IPS DF 6.9 (cell line): ENCODE measurements around the gene SVIL.

Experiments used
- DNase-seq: peaks from one replicate; pipeline ENCODE4 v3.0.0-alpha.2; 2013; ENCODE audit warnings: low read depth, low spot score
- H3K27ac ChIP-seq: one replicate; pipeline ENCODE4 v1.5.1; 2013; ENCODE audit warnings: low read length, control low read depth
- H3K27me3 ChIP-seq: 2 replicates; pipeline ENCODE4 v1.6.1; 2013; ENCODE audit warnings: mild to moderate bottlenecking, low read length; ENCODE audit not compliant: control insufficient read depth, insufficient read depth
- H3K36me3 ChIP-seq: 2 replicates; pipeline ENCODE4 v1.6.1; 2013; ENCODE audit warnings: low read length; ENCODE audit not compliant: control insufficient read depth, insufficient read depth
- H3K4me1 ChIP-seq: 2 replicates; pipeline ENCODE4 v1.6.1; 2013; ENCODE audit warnings: low read length; ENCODE audit not compliant: control insufficient read depth, insufficient read depth
- H3K4me3 ChIP-seq: 2 replicates; pipeline ENCODE4 v1.5.1; 2013; ENCODE audit warnings: mild to moderate bottlenecking, low read length
- H3K9me3 ChIP-seq: 2 replicates; pipeline ENCODE4 v1.6.1; 2013; ENCODE audit warnings: low read length, inconsistent platforms; ENCODE audit not compliant: control insufficient read depth, insufficient read depth
- WGBS: extraction: QIAGEN DNeasy Blood & Tissue Kit; methylation state at CpG from one replicate; pipeline ENCODE4 v1.1.7; 2013; ENCODE audit warnings: mixed read lengths, missing lambda C conversion rate; ENCODE audit not compliant: insufficient read length, insufficient coverage; 5-methylcytosine and 5-hydroxymethylcytosine counted together

Gene SVIL

DNA sequence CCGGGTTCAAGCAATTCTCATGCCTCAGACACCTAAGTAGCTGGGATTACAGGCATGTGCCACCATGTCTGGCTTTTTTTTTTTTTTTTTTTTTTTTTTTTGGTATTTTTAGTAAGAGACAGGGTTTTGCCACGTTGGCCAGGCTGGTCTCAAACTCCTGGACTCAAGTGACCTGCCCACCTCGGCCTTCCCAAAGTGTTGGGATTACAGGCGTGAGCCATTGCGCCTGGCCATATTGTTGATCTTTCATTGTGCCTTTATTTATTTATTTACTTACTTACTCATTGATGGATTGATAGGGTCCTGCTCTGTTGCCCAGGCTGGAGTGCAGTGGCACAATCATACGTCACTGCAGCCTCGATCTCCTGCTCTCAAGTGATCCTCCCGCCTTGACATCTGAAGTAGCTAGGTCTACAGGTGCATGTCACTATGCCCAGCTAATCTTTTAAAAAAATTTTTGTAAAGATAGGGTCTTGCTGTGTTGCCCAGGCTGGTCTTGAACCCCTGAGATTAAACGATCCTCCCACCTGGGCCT is 30.4 kb downstream of the SVIL start:
- Histone ChIP-seq H3K4me3 (no peak overlapping the region), H3K27ac (no peak overlapping the region)
- WGBS, result no CpG with 5 or more reads among the region's 9 CpGs

DNA sequence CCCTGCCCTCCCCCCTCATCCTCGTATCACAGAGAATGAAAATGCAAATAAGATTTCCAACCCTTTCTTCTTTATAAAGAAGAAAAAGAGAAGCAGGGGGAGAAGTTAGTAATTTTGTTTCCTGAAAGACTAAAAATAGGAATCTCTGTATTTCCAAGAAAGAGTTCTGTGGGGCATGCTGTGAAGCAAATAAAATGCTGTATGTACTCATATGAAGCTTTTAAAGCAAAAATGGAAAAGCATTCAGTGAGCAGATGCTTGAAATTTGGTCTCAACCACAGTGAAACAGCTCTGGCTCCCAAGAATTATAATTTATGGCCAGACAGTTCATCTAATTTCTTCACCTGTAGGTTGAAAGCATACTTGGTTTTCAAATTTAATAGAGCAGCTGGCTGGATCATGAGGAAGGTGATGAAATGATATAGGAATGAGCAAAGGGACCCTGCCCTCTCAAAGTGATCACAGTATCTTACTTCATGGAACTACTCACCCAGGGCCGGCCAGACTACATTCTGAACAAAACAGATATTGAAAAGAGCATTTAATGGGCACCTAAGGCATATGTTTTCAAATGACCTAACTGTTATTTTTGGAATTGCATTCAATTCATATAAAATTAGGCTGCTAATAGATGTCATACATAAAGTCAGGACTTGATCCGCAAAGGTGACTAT is 31.4 kb downstream of the SVIL start:
- DNase-seq, result no peak
- no peak overlapping the region for H3K4me3 ChIP-seq
- no peaks in the 10 kb centered on the region for H3K27me3 ChIP-seq
- H3K36me3 ChIP-seq, result no peaks in the 10 kb centered on the region
- no peak overlapping the region for H3K27ac ChIP-seq
- no peaks in the 10 kb centered on the region for H3K9me3 ChIP-seq
- no peaks in the 10 kb centered on the region for H3K4me1 ChIP-seq
- no CpG with 5 or more reads among the region's 3 CpGs for WGBS

More for the DNA sequence above, 30.4 kb downstream of the SVIL start:
- DNase-seq, result no peak
- H3K4me1 ChIP-seq, result no peaks in the 10 kb centered on the region
- H3K36me3 ChIP-seq, result no peaks in the 10 kb centered on the region
- no peaks in the 10 kb centered on the region for H3K27me3 ChIP-seq
- no peaks in the 10 kb centered on the region for H3K9me3 ChIP-seq

GRCh38 chr10:29600821-29601220 is 34.0 kb downstream of the SVIL start:
- Histone ChIP-seq H3K9me3 (no peaks in the 10 kb centered on the region), H3K27me3 (no peaks in the 10 kb centered on the region), H3K4me1 (no peaks in the 10 kb centered on the region), H3K27ac (no peak overlapping the region), H3K4me3 (no peak overlapping the region), H3K36me3 (no peaks in the 10 kb centered on the region)
- DNase-seq, result no peak
- no CpG with 5 or more reads among the region's 6 CpGs for WGBS

- Histone ChIP-seq H3K27me3 (no peaks in the 10 kb centered on the region), H3K36me3 (no peaks in the 10 kb centered on the region), H3K9me3 (no peaks in the 10 kb centered on the region), H3K4me1 (no peaks in the 10 kb centered on the region), H3K27ac (no peak overlapping the region), H3K4me3 (no peak overlapping the region)
- DNase-seq, result no peak
- WGBS, result no CpG with 5 or more reads among the region's 2 CpGs
These were observed 34.7 kb downstream of the SVIL start for GRCh38 chr10:29600067-29600466.

DNA sequence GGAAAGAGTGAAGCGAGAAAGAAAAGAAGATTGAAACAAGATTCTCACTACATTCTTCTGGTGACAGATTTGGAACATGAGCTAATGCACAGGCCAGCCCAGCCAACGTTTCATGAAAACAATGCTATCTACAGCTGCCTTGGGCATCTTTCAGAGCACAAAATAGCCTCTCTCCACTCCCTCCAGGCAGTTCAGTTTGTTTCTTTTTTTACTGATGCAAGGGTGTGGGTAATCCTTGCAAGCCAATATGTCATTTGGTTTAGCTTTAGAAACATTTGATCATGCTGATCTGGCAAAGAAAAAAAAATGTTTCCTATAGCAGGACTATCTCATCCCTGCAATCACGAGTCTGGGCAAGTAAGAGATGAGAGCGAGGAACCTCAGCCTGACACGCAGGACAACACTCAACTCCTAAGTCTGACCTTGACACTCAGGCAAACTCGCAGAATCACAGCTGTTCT is 35.9 kb downstream of the SVIL start:
- no peaks in the 10 kb centered on the region for H3K36me3 ChIP-seq
- no peak overlapping the region for H3K4me3 ChIP-seq
- no peak for DNase-seq
- H3K27ac ChIP-seq, result no peak overlapping the region
- WGBS, result no CpG with 5 or more reads among the region's 6 CpGs
- no peaks in the 10 kb centered on the region for H3K9me3 ChIP-seq
- H3K27me3 ChIP-seq, result no peaks in the 10 kb centered on the region
- no peaks in the 10 kb centered on the region for H3K4me1 ChIP-seq

DNA sequence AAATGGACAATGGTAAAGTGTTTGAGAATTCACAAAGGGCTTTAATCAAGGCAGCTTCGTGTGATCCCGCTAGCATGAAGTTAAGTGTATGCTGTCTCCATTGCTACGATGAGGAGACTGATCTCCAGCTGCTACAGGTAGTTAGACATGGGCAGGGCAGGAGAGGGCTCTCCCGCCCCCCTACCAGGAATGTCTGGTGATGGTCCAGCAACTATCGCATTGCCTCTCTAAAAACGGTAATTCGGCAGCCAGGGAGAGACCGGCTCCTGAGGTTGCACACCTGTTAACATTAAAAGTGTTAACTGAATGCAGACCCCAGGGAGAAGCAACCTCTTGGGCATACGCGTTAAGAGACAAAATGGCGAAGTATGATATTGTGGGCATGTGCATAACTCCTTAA is 37.9 kb downstream of the SVIL start:
- Histone ChIP-seq H3K27me3 (no peaks in the 10 kb centered on the region), H3K4me1 (no peaks in the 10 kb centered on the region), H3K27ac (no peak overlapping the region), H3K9me3 (no peaks in the 10 kb centered on the region), H3K4me3 (no peak overlapping the region), H3K36me3 (no peaks in the 10 kb centered on the region)
- WGBS, result no CpG with 5 or more reads among the region's 11 CpGs
- DNase-seq, result no peak

- H3K9me3 ChIP-seq, result no peaks in the 10 kb centered on the region
- DNase-seq, result no peak
- H3K4me3 ChIP-seq, result no peak overlapping the region
- H3K27me3 ChIP-seq, result no peaks in the 10 kb centered on the region
- no peaks in the 10 kb centered on the region for H3K36me3 ChIP-seq
- no CpG with 5 or more reads among the region's 1 CpG for WGBS
- H3K27ac ChIP-seq, result no peak overlapping the region
- H3K4me1 ChIP-seq, result no peaks in the 10 kb centered on the region
These were observed 38.4 kb downstream of the SVIL start for GRCh38 chr10:29596356-29596755.

- Histone ChIP-seq H3K36me3 (no peaks in the 10 kb centered on the region), H3K4me1 (no peaks in the 10 kb centered on the region), H3K27ac (no peak overlapping the region), H3K27me3 (no peaks in the 10 kb centered on the region), H3K4me3 (no peak overlapping the region), H3K9me3 (no peaks in the 10 kb centered on the region)
- no peak for DNase-seq
- WGBS, result no CpG with 5 or more reads among the region's 10 CpGs
These were observed 39.0 kb downstream of the SVIL start for GRCh38 chr10:29595636-29596225.

- DNase-seq, result no peak
- Histone ChIP-seq H3K27me3 (no peaks in the 10 kb centered on the region), H3K27ac (no peak overlapping the region), H3K4me3 (no peak overlapping the region), H3K9me3 (no peaks in the 10 kb centered on the region), H3K4me1 (no peaks in the 10 kb centered on the region), H3K36me3 (no peaks in the 10 kb centered on the region)
- WGBS, result no CpG with 5 or more reads among the region's 8 CpGs
These were observed 39.6 kb downstream of the SVIL start for GRCh38 chr10:29595146-29595545.

DNA sequence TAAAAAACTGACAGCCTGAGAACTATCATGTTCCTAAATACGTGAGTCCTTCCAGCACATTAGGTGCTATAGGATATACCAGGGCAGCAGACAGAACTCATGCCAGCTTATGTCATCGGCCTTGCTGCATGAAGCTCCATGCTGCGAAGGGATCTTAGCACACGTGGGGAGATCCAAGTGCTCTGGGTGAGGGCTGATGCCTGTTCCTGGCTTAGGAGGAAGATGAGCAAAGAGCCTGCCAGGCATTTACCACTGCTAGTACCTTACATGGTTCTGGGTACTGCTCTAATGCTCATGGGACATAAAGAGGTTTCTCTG is 43.2 kb downstream of the SVIL start:
- Histone ChIP-seq H3K27me3 (no peaks in the 10 kb centered on the region), H3K36me3 (no peaks in the 10 kb centered on the region), H3K27ac (no peak overlapping the region), H3K9me3 (no peaks in the 10 kb centered on the region), H3K4me3 (no peak overlapping the region), H3K4me1 (peaks cover 5% of the 10 kb centered on the region; the same call in 1 of the 2 replicates)
- DNase-seq, result no peak
- no CpG with 5 or more reads among the region's 4 CpGs for WGBS
